ENCODE measurements around the gene SSBP2.

Gene SSBP2

DNA sequence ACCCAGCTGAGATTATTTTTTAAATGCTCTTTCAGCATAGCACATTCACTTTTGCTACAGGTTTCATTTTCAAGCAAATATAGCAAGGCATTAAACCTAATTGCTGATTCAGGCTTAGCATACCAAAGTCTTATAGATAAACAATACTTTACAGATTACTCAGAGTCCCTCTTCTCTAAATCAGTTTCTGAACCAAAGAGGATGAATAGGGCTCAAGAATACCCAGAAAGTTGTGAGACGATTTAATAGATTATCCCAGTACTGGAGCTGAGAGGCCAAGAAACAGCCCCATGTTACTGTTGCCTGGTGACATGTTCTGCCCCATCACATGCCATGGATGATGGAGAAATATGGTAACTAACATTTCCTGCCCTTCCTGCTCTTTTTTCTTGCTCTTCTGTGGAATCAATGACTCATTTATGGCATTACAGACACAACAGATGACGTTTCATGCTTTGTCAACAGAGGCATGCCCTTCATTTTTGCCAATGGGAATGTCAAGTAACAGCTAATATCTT is 18.1 kb upstream of the SSBP2 start:
- intact Hi-C loops (cut with DNase I): no loop called here
- DNase-seq: no peak

DNA sequence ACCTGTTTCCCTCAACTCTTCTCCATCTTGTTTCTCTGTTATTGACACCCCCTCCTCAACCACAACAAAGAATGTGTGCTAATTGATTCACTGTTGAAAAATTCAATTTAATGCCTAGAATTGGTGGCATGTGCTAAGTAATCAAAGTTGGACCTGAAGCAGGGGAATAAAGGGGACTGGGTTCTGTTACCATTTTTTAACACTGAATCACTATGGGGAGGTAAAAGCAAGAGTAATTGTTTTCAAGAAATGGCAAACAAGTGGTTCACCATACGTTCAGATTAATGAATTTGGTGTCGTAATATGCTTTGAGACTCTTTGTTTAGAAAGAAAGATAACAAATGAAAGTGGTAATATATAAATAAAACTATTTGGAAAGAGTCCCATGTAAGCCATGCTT is 17.0 kb upstream of the SSBP2 start:
- intact Hi-C loops (cut with DNase I): no loop called here
- no peak for DNase-seq

DNA sequence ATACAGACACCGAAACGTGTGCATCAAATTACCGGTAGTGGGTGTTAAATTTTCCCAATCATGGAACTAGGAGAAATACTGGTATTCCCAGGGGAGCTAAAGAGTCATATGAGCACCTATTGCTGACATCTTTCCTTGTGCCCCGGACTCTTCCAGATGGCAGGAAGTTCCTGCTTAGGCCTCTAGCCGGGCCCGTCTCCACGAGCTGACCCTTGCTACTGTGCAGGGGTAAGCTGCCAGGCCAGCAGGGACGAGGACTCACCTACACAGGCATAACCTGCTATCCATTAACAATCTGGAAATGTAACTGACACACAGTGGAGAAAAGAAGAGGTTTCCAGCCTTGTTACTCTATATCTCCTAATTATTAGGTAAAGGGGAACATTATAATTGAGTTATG is 16.2 kb upstream of the SSBP2 start:
- no peak for DNase-seq
- intact Hi-C loops (cut with DNase I): no loop called here

DNA sequence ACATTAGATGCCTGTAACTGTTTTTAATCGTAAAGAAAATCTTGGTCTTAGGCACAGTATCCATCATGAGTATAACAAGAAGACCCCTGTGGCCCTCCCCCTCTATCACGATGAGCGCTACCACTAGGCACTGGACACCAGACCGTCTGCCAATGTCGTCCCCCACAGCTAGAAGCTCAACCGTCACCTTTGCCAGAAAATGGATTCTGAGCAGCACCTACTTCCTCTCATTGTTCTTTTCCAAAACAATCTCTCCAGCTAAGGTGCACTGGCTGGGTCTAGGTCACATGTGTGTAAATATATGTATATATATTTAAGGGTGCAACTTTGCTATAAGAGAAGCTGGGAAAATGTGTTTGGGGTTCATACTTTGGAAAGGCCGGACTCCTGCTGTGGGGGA is 15.7 kb upstream of the SSBP2 start:
- DNase-seq: no peak
- intact Hi-C loops (cut with DNase I): no loop called here

DNA sequence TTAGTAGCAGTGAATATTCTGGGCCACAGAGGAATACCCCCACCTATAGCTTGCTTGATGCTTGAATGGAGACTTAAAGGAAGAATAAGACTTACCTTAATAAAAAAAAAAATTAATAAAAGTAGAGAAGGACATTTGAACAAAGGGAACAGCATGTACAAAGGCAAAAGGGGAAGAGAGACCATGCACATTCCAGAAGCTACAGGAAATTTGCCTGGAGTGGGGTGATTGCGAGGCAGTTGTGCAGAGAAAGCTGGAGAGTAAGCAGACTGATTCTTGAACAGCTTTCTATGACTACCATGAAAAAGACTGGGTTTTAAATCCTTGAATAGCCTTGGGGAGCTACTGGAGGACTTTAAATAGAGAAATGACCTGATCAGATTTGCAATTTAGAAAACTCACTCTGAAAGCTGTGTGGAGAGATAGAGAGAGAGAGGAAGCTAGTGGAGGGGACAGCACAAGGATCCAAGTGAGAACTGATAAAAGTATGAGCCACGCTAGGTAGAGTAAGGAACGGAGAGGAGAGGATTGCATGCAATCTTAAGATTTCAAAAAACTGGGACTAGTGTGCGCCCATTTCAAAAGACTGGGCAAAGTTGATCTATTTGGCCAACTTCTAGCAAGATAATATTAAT is 12.5 kb upstream of the SSBP2 start:
- intact Hi-C loops (cut with DNase I): no loop called here
- DNase-seq: no peak

DNA sequence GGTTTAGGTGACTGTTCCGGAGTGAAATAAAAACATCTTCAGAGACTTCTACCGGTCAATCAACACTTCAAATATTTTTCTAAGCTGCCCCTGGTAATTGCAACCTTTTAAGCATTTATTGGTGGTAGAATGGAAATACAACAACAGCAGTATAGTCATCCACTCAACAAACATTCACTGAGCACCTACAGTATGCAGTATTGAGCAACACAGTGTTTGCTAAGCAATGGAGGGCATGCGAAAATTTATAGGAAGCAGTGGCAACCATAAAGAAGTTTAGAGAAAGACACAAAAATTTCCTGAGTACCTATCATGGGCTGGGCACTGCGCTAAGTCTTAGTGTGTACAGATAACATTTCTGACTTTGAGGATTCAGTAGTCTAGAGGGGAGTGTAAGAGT is 12.0 kb upstream of the SSBP2 start:
- intact Hi-C loops (cut with DNase I): no loop called here
- DNase-seq: no peak

DNA sequence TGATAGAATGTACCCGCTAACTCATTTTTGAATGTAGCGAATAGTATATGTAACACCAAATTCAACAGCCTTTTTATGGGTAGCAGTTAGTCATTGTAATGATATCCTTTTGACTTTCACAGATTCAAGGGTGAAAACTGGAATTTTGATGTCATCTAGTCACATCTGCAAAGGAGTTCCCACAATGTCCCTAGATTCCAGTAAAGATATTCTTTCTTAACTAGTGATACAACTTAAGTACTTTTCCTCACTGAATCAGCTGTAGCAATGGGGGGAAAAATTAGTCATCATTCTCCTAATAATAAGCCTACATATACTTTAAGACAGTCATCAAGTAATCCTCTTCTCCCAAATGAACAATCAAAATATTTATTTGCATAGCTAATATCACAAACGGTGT is 11.5 kb upstream of the SSBP2 start:
- intact Hi-C loops (cut with DNase I): no loop called here
- no peak for DNase-seq

DNA sequence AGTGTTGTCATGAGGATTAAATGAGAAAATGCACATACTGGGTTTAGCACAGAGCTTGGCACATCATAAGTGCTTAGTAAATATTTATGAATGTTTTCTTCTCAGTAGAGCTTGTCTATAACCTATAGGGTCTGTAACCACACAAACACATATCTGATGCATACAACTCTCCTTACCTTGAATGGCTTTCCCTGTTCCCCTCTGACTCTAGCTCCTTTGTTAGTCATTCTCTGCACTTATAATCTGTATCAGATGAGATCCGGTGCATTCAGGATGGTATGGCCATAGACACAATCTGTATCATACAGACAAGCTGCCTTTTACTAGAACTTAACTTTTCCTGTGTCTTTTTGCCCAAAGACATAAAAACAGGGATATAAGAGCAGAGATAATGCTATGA is 11.1 kb upstream of the SSBP2 start:
- no peak for DNase-seq
- intact Hi-C loops (cut with DNase I): no loop called here

DNA sequence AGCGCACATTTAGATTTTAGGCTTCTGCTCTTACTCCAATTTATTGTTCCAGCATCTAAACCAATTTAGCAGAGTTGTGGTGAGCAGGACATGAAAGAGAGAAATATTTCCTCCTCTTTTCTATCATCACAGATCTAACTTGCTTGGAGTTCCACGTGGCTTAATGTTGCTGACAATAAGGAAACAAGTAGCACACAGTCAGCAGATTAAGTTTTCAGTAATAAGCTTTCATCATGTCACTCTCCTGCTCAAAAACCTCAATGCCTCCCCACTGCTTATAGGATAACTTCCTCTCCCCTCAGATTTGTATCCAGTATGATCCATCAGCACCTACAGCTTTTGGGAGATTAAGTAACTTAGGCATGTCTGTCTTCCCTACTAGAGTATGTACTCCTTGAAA is 10.4 kb upstream of the SSBP2 start:
- DNase-seq: no peak
- intact Hi-C loops (cut with DNase I): no loop called here

DNA sequence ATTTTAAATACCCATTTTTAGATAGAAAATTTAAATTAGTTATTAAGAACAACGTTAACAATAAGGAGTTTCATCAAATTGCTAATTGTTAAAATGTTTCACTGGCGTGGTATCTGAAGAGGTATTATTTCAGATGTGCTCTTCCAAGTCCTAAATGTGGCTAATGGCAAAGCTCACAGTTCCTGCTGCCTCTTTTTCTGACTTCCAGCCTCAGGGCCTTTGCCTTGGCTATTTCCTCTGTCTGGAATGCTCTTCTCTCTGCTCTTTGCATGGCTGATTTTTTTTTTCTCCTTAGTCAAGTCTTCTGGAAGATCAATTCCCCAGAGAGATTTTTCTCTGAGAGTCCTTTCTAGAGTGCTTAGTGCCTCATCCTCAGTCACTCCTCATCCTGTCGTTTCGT is 9.6 kb upstream of the SSBP2 start:
- DNase-seq: no peak
- intact Hi-C loops (cut with DNase I): no loop called here

DNA sequence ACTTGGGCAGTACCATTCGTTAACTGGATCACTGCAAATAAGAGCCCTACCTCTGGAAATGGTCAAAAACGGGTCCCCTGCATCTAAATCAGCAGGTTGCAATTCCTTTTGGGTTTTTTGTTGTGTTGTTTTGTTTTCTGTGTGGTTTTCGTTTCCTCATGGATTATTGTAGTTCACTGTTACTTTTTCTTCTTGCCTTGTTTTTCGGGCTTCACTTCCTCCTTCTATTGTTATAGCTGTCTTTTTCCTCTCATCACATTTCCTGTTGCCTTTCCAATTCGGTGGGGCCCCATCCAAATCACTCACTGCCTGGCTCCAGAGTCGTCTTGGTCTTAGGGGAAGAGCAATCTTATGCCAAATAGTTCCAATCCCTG is 8.7 kb upstream of the SSBP2 start:
- intact Hi-C loops (cut with DNase I): no loop called here
- no peak for DNase-seq

DNA sequence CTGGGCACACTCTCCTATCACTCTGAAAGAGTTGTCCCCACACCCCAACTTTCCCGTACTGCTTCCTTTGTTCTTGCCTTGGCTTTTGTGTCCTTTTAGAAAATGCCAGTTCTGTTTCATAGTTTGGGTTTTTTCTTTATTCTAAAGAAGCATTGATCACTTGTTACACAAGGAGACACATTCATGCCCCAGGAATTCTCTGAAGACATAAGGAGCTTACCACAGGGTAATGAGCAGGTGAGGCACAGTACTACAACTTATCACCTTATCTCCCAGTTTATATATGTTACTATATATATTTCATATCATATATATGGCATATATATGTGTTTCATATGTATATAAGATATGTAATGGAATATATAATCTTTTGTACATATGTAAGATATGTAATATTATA is 6.5 kb upstream of the SSBP2 start:
- DNase-seq: no peak
- intact Hi-C loops (cut with DNase I): no loop called here

DNA sequence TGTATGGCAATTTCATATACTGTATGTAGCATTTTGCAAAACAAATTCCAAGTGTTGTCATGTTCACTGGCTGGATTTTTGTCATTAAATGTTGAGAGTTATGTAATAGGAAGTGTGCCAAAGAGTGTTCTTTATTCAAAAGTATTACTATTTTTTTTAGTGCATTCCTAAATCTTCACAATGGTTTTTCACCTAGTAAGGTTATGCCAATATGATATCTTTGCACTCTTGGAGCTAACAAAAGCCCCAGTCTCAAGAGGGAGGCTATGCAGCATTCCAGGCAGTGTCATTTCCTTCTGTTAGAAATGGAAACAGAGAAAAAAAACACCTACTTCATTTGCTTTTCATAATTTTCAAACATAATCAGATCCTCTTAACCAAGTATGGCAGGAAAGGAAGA is 5.1 kb upstream of the SSBP2 start:
- intact Hi-C loops (cut with DNase I): no loop called here
- DNase-seq: no peak

DNA sequence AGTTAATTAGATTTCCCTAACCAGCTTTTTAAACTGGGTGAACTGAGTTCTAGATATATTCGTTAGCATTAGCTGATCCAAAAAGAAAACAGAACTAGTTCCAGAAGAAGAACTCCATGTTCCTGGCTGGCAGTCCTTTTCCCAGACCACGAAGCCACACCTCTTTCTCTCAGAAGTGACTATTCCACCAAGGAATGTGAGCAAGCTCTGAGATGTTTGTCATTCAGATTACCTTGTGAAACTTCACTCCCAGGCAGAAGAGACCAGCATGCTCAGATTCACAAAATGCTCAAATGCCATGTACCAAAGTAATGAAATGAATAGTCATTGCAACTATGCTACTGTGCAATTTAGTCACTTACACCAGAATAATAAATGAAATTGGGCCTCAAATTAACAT is 4.4 kb upstream of the SSBP2 start:
- intact Hi-C loops (cut with DNase I): no loop called here
- no peak for DNase-seq

DNA sequence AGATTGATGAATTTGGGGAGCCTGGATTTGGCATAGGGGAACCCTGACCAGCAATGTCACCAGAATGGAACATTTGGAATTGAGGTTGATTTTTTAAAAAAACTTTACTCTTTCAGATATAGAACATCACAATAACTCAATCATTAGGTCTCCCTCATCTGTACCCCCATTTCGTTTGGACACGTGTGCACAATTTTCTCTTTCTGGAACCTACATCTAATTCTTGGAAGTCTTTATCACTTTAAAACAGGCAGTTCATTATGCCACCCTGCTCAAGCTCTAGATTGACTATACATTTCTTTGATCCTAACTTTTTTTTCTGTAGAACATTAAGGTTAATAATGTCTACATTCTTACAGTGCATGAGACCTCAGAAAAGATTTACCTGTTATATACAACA is 3.7 kb upstream of the SSBP2 start:
- no peak for DNase-seq
- intact Hi-C loops (cut with DNase I): loop anchor here (5.0 kb wide), 2 partner anchors 33 to 413 kb away; no protein-coding TSS in a partner anchor

DNA sequence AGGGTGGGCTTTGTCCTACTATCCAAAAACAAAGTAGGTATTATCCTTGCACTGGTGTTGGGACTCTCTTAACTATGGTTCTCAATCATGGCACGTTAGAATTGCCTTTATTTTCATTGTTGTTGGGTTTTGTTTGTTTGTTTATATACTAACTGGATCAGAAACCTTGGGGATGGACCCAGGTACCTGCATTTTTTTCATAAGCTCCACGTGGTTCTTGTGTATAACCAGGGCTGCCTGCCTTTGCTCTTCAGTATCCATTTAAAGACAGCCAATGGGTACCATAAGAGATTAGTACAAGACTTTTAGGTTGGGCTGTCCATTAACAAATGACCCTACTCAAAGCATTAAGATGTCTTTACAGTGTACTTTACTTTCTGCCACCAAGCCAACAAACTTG is 2.5 kb upstream of the SSBP2 start:
- no peak for DNase-seq
- intact Hi-C loops (cut with DNase I): loop anchor here (5.0 kb wide), 2 partner anchors 34 to 414 kb away; no protein-coding TSS in a partner anchor

DNA sequence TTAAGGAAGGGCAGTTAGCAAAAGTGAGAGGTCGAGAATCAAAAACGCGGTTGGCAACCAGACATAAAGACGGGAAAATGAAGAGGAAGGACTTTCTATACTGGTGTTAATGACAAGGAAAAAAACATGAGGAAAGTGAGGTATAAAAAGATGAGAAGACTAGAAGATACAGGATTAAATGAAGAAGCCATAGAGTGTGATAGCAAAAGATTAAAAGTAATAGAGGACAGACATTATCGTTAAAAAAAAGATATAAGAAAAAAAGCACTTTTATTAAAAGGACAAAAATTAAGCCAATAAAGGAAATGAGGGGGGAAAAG is 1.7 kb upstream of the SSBP2 start:
- DNase-seq: no peak
- intact Hi-C loops (cut with DNase I): loop anchor here (5.0 kb wide), 2 partner anchors 35 to 415 kb away; no protein-coding TSS in a partner anchor

DNA sequence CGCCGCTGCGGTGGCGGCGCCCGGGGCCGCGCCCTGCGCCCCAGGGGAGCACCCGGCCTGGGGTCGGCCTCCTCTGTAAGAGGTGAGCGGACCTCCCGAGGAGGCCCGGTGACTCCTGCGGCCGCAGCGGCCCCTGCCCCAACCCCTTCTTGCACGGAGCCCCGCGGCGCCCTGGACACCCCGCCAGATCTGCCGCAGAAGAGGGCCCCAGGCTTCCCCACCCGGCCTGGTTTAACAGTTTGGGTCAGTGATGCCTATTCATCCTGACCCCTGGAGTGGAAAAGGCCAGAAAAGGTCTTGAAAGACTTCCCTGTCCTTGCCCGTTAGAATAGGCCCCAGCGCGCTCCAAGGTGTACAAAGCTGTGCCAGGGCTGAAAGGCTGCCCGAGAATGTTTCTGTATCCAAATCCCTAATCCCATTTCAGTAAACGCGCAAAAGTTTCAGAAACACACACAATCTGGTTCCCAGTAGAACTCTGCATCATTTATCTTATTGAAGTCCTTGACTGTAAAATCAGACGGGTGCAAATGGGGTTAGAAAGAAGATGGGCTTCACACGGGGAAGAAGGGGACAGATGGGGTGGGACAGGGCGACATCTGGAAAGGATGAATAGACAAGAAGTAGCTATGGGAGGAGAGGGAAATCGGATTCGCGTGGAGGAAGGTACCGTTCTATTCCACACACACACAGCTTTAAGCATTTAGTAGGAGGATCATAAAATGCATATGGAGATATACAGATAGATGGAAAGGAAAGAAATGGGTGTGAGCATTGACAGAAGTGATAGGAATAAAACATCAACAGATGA is 1.1 kb upstream of the SSBP2 start:
- intact Hi-C loops (cut with DNase I): loop anchor here (1.0 to 5.0 kb wide), 4 partner anchors 35 to 415 kb away; no protein-coding TSS in a partner anchor
- DNase-seq: peak in 6 of 10 donors; percentile 12 to 80 (median 39)

DNA sequence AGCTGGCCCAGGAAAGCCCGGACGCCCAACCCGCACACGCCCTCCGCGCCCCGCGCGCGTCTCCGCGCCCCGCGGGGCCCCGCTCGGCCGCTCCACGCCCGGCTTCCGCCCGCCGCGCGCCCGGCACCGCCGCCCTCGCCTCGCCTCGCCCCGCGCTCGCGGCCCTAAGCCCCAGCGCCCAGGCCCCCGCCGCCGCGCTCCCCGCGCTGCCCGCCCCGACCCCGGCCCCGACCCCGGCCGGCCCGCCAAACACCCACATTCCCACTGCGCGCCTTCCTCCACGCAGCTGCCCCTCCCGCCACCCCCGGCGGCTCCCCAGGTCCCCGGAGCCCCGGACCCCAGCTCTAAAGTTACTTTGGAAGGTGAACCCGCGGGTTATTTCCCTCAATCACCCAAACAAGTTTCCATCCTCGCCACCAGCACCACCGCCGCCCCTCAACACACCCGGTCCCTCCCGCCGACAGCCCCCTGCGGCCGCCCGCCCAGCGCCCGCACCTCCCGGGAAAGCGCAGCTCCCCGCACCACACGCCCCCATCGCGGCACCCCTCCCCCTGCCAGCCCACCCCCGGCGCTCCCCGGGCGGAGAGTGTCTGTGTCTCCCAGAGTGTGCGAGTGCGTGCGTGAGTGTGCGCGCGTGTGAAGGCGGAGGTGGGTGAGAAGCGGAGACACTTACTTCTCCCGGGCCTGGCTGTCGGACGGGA is 439 bp downstream of the SSBP2 start:
- intact Hi-C loops (cut with DNase I): loop anchor here (1.0 to 5.0 kb wide), 4 partner anchors 37 to 417 kb away; no protein-coding TSS in a partner anchor
- peak in 2 of 10 donors; percentile 40 to 67 for DNase-seq

DNA sequence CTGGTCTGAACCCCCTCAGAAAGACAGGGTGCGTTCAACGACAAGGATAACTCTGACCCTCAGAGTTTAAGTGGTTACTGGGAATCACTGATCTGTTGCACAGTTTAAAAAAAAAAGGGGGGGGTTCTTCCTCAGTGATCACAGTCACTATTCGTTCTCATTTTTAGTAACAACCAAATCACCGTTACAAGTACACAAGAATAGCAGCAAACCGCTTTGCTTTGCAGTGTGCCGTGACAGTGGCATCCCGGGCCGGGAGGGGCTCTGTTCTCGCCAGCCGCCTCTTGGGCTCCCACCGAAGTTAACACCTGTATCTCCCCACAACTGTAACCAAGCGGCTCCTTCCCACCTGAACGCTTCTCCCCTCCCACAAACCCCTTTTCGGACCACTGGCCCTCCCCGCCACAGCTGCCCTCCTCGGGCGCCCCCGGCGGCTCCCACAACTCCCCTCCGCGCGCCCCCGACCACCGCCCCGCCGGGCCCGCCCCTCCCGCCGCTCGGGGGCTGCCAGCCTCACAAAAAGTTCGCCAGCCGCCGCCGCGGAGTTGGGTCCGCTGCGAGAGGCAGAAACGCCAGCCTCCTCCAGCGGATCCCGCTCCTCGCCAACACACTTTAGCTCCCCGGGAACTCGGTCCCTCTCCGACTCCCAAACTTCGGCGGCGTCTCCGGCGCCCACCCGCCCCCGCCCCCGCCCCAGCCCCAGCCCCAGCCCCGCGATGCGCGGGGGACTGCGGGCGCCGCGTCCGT is 1.2 kb downstream of the SSBP2 start:
- intact Hi-C loops (cut with DNase I): loop anchor here (5.0 kb wide), 3 partner anchors 38 to 418 kb away; no protein-coding TSS in a partner anchor
- DNase-seq: peak in 8 of 10 donors; percentile 16 to 89 (median 30)

DNA sequence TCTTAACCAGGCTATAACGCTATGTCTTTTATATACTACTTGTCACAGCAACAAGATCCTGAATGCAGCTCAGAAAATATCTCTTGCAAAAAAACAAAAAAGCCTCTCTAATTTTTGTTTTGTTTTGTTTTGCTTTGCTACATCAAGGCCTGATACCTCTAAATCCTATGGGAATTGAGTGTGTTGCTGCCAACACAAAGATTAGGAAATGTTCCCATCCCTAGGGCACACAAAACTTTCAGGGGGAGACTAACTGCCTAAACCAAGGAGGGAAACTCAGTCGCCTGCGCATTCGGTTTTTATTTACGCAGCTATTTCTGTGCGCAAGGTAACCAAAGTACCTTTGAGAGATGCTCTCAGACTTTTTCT is 1.7 kb downstream of the SSBP2 start:
- no peak for DNase-seq

More for the DNA sequence above, 1.7 kb downstream of the SSBP2 start:
- intact Hi-C loops (cut with DNase I): loop anchor here (5.0 kb wide), 1 partner anchor 322 kb away; no protein-coding TSS in a partner anchor

All from posterior cingulate gyrus (tissue), 11 donors.